A673 (cell line): ENCODE measurements around the gene NMT1. TPM values are rescaled to one million over a fixed set of nuclear protein-coding genes. Genes with fewer than 3 reads are reported as not detected.
A peak's percentile ranks its signal among the peaks of the same experiment; 100 is the strongest.

ENCODE experiments used
- BruUV-seq: library from RNA; stranded (reverse); fragments of 400-500 nt; replicated peaks from 2 replicates; lab custom pipeline; 2021; lab: Mats Ljungman, UMichigan
- CTCF ChIA-PET: fragments of 300-600 bp; sonication (Branson Sonifier 250); formaldehyde crosslinking; loops from one replicate; lab custom pipeline; 2022; ENCODE audit warnings: antibody characterized with exemption; lab: Charles Lee
- POLR2A ChIA-PET: fragments of 300-600 bp; sonication (Branson Sonifier 250); formaldehyde crosslinking; loops from one replicate; lab custom pipeline; 2022; ENCODE audit warnings: antibody characterized with exemption; ENCODE audit not compliant: low non-redundant PET; lab: Charles Lee
- DNase-seq: peaks from one replicate; pipeline ENCODE4 v3.0.0-alpha.2; 2015; ENCODE audit warnings: low spot score
- H3K27ac ChIP-seq: fragments of 200-600 bp; sonication (generic); 2 replicates; pipeline ENCODE4 v1.5.1; 2016; ENCODE audit warnings: mixed run types, low read depth, mild to moderate bottlenecking, mixed read lengths, antibody characterized with exemption, low read length; ENCODE audit not compliant: poor library complexity, severe bottlenecking
- H3K27me3 ChIP-seq: fragments of 200-600 bp; sonication (generic); replicated peaks from 2 replicates; pipeline ENCODE4 v1.6.1; 2017; ENCODE audit warnings: mixed run types, low read depth, mild to moderate bottlenecking, mixed read lengths, antibody characterized with exemption, low read length; ENCODE audit not compliant: insufficient read depth, poor library complexity
- H3K36me3 ChIP-seq: fragments of 200-600 bp; sonication (generic); 2 replicates; pipeline ENCODE4 v1.6.1; 2016; ENCODE audit warnings: mixed run types, mild to moderate bottlenecking, mixed read lengths, antibody characterized with exemption, low read length; ENCODE audit not compliant: insufficient read depth, poor library complexity, severe bottlenecking
- H3K4me1 ChIP-seq: fragments of 200-600 bp; sonication (generic); 2 replicates; pipeline ENCODE4 v1.6.1; 2017; ENCODE audit warnings: mixed run types, mild to moderate bottlenecking, mixed read lengths, antibody characterized with exemption, low read length; ENCODE audit not compliant: insufficient read depth, poor library complexity, severe bottlenecking
- H3K4me3 ChIP-seq: fragments of 200-600 bp; sonication (generic); 2 replicates; pipeline ENCODE4 v1.5.1; 2016; ENCODE audit warnings: low read depth, mixed run types, mild to moderate bottlenecking, mixed read lengths, low read length; ENCODE audit not compliant: poor library complexity, severe bottlenecking
- H3K9me3 ChIP-seq: fragments of 200-600 bp; sonication (generic); 2 replicates; pipeline ENCODE4 v1.6.1; 2016; ENCODE audit warnings: mixed run types, low read depth, mild to moderate bottlenecking, mixed read lengths, antibody characterized with exemption, low read length; ENCODE audit not compliant: poor library complexity, severe bottlenecking
- CTCF ChIP-seq: fragments of 300-800, 200-600 bp; sonication (generic); conservative IDR thresholded peaks from 2 replicates; pipeline ENCODE4 v1.5.1; 2017; ENCODE audit warnings: low read depth, mild to moderate bottlenecking, antibody characterized with exemption, low read length, moderate library complexity, mixed read lengths
- EZH2 ChIP-seq: fragments of 200-600 bp; sonication (generic); IDR thresholded peaks from 2 replicates; pipeline ENCODE4 v1.6.1; 2017; ENCODE audit warnings: borderline replicate concordance, low read depth, mild to moderate bottlenecking, mixed read lengths, antibody characterized with exemption, low read length; ENCODE audit not compliant: poor library complexity, severe bottlenecking
- intact Hi-C: fragments of 100-400 bp; cut with micrococcal nuclease; formaldehyde crosslinking; loops from one replicate; pipeline ENCODE4 v1.10.0; 2022; ENCODE audit not compliant: unreplicated experiment
- total RNA-seq: library from RNA; stranded (reverse); gene quantifications from 2 replicates; pipeline ENCODE4 v1.2.3, GENCODE V29; 2021

NMT1 gene
- total RNA-seq, 1 experiment from 2014 or later, result 108 TPM

GRCh38 chr17:45098869-45099616 lies 37.9 kb downstream of the NMT1 start:
- POLR2A ChIA-PET, result no interaction called here
- CTCF ChIA-PET, result interaction anchor here (0.6 to 0.9 kb wide), 3 partner anchors 10 to 74 kb away, joined by 3 to 4 read pairs (median 3); no protein-coding TSS in a partner anchor
- H3K36me3 ChIP-seq, result peaks cover 50% of the 10 kb centered on the region
- no peaks in the 10 kb centered on the region for H3K4me1 ChIP-seq
- intact Hi-C loops, result loop anchor here (10.0 kb wide), 1 partner anchor 324 kb away; no protein-coding TSS in a partner anchor
- H3K9me3 ChIP-seq, result no peaks in the 10 kb centered on the region
- peak; percentile 63 for DNase-seq
- no peak overlapping the region for H3K27ac ChIP-seq
- H3K27me3 ChIP-seq, result no peaks in the 10 kb centered on the region
- BruUV-seq, result no TSS peak
- TF ChIP-seq CTCF, result peak; percentile 62
- no peak for TF ChIP-seq EZH2
- no peak overlapping the region for H3K4me3 ChIP-seq

GRCh38 chr17:45101546-45101882 lies 40.4 kb downstream of the NMT1 start:
- Histone ChIP-seq H3K9me3 (no peaks in the 10 kb centered on the region), H3K36me3 (peaks cover 53% of the 10 kb centered on the region), H3K27ac (no peak overlapping the region), H3K4me3 (no peak overlapping the region), H3K27me3 (no peaks in the 10 kb centered on the region), H3K4me1 (no peaks in the 10 kb centered on the region)
- no TSS peak for BruUV-seq
- TF ChIP-seq CTCF, result no peak
- TF ChIP-seq EZH2, result no peak
- DNase-seq, result no peak
- intact Hi-C loops, result no loop called here
- ChIA-PET CTCF (interaction anchor here (0.7 kb wide), 1 partner anchor 107 kb away, joined by 5 read pairs; no protein-coding TSS in a partner anchor), POLR2A (no interaction called here)

GRCh38 chr17:45101883-45102811 lies 41.0 kb downstream of the NMT1 start:
- Histone ChIP-seq H3K9me3 (no peaks in the 10 kb centered on the region), H3K27me3 (no peaks in the 10 kb centered on the region), H3K27ac (no peak overlapping the region), H3K36me3 (peaks cover 46% of the 10 kb centered on the region), H3K4me1 (no peaks in the 10 kb centered on the region), H3K4me3 (no peak overlapping the region)
- TF ChIP-seq EZH2, result no peak
- TF ChIP-seq CTCF, result no peak
- BruUV-seq, result no TSS peak
- intact Hi-C loops, result no loop called here
- ChIA-PET CTCF (no interaction called here), POLR2A (no interaction called here)
- no peak for DNase-seq
